NCI-H1105 treated with DMSO at 0.1 percent for 48 hours (cell line): ENCODE results near the gene DDX20.
"Not testable (repeated sequence)": the region's sequence is repeated elsewhere in the genome, so short reads cannot be mapped to it uniquely, and the experiment has no call there.

Experiments
- DNase-seq: peaks from one replicate; lab custom pipeline; 2025; lab: John Stamatoyannopoulos, UW

Gene DDX20

DNA sequence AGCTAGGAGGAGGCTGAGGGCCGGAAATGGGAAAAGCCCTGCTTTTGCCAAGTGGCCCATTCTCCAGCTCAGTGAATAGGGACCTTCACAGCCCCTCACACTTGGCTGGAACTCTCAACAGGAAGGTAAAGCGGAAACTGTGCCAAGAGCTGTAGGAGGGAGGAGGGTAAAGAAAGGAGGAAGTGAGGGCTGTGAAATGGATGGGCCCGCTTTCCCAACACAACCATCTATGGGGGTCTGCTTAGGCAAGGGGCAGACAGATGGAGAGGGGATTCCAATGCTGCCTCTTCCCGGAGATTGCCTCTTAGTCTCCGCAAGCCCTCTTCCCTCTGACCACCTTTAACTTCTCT, 21.7 kb upstream of the DDX20 start:
- DNase-seq: no peak

DNA sequence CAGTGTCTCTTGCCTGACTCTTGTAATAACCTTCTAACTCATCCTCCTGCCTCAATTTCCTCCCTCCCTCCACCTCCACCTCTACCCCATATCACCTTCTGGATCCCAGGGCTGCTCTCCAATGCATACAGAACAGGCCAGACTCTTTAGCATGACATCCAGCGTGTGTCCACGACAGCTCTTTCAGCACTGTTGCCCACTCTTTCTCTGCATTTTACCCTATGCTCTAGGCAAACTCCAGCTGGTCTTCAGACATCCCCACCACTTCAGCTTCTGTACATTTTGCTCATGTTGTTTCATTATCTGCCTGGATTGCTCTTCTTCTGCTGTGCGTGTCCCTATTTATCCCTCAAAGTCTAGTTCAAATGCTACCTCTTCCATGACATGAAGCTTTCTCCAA, 21.3 kb upstream of the DDX20 start:
- DNase-seq: no peak

DNA sequence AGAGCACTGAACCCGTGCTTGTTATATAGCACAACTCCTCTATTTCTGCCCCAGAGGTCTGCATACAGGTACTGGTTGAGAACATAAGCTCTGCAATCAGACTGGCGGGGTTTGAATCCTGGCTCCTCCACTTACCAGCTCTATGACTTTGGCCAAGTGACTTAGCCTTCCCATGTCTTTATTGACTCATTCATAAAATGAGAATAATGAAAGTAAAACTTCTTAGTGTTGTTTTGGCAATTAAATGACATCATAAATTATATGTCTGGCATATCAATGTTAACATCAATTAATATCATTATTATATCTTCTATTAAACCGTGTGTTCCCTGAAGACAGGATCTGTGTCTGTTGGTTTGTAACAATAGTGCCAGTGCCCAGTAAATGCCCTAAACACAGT, 20.8 kb upstream of the DDX20 start:
- no peak for DNase-seq

GRCh38 chr1:111735321-111735720, 20.4 kb upstream of the DDX20 start:
- DNase-seq: no peak

- DNase-seq: peak; percentile 73
Measured at GRCh38 chr1:111735858-111736544, 19.7 kb upstream of the DDX20 start.

DNA sequence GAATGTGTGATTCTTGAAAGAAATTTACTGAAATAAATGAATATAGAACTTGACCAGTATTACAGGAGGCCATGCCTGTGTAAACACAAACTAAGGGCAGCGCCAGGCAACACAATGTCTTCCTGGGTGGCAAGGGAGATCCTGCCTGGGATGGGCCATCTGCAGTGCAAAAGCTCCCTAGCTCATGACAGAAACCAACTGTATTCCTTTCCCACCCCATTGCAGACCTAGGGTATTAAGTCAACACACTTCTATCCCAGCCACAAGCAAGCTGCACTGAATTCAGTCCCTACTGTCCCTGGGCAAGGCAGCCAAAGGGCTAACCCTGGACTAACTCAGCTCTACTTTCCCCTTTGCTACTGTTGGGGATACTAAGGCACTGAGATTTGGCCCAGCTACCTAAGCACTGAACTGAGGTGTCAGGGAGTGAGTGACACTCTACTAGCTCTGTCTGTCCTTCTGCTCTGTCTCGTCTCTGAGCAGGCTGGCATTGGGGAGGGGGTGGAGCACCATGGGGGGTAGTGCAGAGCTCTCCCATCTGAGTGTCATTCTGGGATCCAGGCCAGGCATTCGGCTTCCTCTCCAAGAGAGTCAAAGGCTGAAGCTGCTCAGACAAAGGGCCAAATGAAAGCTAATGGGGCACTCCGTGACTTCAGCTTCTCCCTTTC, 19.0 kb upstream of the DDX20 start:
- DNase-seq: peak; percentile 82

DNA sequence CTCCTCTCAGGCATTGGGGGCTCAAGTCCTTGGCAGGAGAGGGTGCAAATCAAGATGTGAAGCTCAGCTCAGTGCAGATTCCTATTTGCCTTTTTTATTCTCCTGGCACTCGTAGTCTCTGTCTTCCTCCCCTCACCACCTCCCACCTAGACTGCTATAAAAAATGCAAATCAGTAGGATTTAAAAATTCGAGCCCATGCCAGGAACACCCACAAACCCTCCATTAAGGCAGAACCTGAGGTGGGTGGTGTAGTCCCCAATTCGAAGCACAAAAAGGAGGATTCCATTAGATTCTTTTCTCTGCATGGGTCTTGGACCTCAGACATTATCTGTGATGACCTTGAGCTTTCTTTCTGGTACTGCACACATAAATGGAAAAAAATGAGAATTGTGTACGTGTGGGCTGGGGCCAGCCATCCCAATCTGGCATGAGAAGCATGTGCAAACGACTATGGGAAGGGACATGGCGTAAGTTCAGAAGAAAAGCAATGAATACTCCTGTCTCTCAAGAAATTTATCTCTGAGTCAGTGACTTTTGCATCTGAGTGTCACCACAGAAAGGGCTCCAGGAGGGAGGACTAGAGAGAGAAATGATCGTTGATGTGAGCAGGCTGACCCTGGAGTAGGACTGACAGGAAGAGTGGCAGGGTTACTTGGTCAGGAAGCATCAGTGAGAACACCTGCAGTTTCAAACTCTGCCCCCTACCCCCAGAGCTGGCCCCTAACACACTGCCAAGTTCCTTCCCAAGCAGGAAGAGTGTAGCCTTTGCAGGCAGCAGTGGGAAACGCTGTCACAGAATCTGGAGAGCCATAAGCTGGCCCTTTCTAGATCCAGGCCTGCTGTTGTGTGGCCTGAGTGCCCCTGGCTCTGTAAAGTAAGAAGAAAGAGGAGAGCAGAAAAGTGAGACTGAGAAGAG, 18.2 kb upstream of the DDX20 start:
- no peak for DNase-seq

DNA sequence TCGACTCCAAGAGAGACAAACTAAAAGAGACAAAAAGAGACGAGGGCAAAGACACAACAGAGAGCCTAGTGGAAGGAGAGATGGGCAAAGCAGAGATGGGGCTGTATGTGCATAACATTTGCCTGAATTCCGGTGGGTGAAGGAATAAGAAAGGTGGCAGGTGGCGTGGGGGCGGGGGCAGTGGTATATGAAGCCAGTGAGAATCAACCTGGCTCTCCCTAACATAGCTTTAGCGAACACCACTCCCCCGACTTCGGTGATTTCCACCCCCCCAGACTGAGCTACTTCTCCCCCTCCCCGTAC, 17.6 kb upstream of the DDX20 start:
- no peak for DNase-seq

DNA sequence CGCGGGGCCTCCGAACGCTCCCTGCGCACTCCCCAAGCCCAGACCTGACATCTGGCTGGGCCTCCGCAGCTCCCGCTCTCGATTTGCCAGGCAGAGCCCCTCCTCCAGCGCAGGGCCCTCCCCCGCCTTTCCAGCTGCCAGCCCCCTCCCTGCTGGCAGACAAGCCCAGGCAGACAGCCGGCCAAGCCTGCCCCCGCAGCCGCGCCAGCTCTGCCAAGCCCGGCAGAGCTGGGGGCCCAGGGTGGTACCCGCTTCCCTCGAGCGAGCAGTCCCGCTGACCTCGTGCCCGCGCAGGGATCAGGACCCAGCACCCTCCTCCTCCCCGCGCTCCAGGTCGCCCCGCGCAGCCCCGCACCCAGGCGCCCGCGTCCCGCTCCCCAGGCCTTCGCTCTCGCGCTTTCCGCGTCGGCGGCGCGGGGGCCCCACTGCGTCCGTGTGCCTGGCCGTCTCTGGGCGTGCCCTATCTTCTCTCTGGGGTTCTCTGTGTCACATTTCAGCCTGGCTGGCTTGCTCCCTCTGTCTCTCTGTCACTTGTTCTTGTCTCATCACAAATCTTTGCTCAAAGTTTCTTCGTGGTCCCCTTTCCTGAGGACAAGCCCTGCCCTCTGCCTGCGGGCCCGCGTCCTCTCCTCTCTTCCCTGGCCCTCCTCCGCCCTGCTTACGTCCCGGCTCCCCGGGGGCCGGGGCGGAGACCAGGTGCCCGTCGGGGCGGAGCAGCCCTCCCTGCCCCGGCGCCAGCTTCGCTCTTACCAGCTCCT, 17.1 kb upstream of the DDX20 start:
- peak; percentile 88 for DNase-seq

DNA sequence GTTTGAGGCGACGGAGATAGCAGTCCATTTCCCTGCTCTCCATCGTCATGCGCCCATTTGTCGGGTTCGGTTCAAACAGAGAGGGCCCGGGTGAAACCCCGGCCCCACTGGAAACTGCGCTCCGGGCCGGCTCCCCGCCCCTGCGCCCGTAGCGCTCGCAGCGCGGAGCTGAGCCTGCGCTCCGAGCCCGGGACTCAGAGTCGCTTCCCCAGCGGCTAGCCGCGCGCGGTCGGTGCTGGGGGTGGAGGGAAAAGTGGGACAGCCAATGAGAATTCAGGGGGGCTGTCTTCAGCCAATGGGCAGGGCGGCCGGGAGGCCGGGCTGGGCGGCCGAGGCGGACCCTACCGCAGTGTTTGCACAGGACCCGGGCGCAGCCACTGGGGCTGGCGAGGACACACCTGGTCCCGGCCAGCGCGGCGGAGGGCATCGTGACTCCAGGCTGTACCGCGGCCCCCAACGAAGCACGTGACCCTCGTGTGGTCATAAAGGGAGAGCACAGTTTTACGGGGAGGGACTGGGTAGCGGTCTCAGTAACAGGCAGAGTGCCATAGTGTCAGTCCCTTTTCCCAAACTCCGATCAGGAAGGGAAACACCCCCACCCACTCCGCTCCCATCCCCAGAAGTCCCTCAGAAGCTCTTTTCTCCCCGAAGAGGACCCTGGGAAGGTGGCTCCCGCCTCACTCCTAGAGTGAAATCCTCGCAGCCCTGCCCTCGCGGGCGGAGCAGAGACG, 16.3 kb upstream of the DDX20 start, which contains the start of gene INKA2:
TSS of gene INKA2 (minus strand) at position 202 of the 731 bp plus-strand sequence. CDS start at position 49, 153 bp downstream.
- peak; percentile 94 for DNase-seq

- peak; percentile 65 for DNase-seq
Measured at GRCh38 chr1:111739925-111740765, 15.6 kb upstream of the DDX20 start.

GRCh38 chr1:111742292-111742691, 13.4 kb upstream of the DDX20 start:
- not testable (repeated sequence) for DNase-seq

DNA sequence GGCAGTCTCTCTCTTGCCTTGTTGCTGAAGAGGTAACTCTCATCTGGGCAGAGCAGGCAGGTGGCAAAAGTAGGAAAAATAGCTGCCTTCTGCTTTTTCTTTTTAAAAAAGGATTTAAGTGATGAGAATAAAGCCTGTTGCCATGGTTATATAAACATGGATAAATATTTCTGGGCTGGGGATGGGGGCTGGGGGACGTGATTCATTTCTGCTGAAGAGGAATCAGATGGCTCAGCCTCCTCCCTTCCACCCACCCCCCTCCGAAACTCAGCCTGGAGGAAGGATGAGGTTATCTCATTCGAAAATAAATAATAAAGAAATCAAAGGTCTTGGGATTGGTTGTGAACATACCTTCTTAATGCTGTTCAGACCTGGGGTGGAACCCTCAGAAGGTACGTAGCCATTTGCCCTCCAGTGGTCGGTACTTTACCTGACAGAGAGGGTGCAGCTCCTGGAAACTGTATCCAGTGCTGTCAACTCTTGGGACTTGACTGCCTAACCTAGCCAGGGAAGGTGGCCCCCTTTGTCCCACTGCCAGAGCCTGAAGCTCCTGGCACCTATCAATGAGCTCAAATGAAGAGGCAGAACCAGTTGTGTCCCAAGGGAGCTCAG, 12.7 kb upstream of the DDX20 start:
- no peak for DNase-seq

DNA sequence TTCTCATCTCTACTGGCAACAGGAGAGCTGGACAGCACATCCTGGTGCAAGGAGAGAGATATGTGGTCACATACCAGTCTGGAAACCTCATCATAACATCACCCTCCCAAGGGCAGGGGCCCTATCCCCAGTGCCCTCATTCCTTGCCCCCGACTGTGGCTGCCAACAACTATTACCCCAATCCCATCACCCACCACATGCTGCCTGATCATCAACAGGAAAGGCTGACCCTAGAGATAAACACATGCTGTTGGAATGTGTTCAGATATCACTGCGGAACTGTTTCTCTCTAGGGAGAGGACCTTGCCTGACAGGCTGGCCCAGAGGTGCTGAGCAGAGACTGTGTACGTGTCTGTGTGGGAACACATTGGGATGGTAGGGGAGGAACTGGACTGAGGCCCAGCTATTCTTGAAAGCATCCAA, 12.0 kb upstream of the DDX20 start:
- no peak for DNase-seq

- peak; percentile 9 for DNase-seq
Measured at GRCh38 chr1:111745675-111746613, 9.8 kb upstream of the DDX20 start.

DNA sequence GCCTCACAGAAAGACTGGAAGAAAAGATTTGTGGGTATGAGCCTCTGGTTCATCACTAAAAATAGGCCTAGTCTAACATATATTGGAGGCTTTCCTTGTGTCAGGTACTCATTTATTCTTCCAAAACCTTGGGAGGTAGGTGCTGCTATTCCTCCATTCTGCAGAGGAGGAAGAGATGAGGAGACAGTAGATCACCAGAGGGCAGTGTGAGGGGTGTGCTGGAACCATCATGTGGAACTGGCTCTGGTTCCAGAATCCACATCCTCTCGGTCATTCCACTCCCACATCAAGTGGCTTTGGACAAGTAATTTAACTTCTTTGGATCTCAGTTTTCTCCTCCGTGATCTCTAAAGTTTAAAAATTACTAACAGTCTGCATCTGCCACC, 9.1 kb upstream of the DDX20 start:
- DNase-seq: no peak

DNA sequence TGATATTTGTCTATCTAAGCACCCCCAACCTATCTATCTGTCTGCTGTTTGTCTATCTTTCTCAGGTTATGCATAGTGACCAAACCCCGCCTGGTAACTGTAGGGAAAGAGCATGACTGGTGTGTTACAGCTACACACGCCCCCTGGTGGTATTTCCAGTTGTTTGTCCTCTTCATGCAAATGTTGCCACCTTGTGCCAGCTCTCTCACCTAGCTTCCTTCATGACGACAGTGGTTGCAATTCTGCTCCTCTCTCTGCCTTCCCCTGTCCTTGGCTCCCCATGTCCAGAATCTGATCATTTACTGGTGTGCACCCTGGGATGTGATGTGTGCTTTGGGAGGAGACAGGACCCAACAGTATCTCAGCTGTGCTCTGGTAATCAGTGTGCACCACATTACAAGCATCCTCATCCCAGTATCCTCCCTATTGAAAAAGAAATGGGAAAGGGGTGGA, 8.4 kb upstream of the DDX20 start:
- DNase-seq: peak; percentile 55

DNA sequence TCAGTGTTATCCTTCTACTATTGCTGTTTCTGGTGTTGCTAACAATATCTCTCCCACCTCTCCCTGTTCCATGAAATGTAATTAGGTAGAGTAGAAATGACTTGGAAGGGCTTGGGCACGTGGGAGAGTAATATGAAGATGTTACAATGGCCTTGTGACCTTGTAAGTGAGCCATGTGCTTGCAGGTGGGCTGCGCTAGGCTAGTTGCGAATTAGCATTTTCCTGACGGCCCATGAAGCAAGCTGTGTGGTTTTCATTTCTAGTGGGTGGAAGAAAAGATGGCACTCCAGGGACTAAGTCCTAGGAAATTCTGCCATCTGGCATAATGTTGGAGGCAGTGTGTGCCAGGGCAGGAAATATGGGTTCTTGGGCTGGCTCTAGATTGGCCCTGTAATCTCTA, 7.8 kb upstream of the DDX20 start:
- no peak for DNase-seq

GRCh38 chr1:111749628-111750027, 6.1 kb upstream of the DDX20 start:
- DNase-seq: no peak
